Large intestine (tissue), 3 donors: ENCODE results near the gene BCAP29. TPM values are rescaled to one million over a fixed set of nuclear protein-coding genes. Genes with fewer than 3 reads are reported as not detected.

Experiments
- DNase-seq, 2 donors: peaks; one replicate each; pipeline versions ENCODE4 v3.0.0 to v3.0.0-alpha.2; 2013
- H3K27ac ChIP-seq: one replicate; pipeline ENCODE4 v1.5.1; 2013; ENCODE audit warnings: low read length
- H3K27me3 ChIP-seq: 2 replicates; pipeline ENCODE4 v1.6.1; 2013; ENCODE audit warnings: low read length; ENCODE audit not compliant: control insufficient read depth, insufficient read depth
- H3K36me3 ChIP-seq: 2 replicates; pipeline ENCODE4 v1.6.1; 2013; ENCODE audit warnings: low read length; ENCODE audit not compliant: control insufficient read depth, insufficient read depth
- H3K4me1 ChIP-seq: one replicate; pipeline ENCODE4 v1.6.1; 2013; ENCODE audit warnings: low read length; ENCODE audit not compliant: control insufficient read depth, insufficient read depth
- H3K4me3 ChIP-seq: one replicate; pipeline ENCODE4 v1.5.1; 2013; ENCODE audit warnings: low read length
- H3K9me3 ChIP-seq: one replicate; pipeline ENCODE4 v1.6.1; 2013; ENCODE audit warnings: mild to moderate bottlenecking, low read depth, low read length, moderate library complexity; ENCODE audit not compliant: control insufficient read depth
- WGBS: methylation state at CpG from one replicate; pipeline ENCODE4 v1.1.5; 2013; ENCODE audit warnings: low lambda C conversion rate; ENCODE audit not compliant: insufficient coverage; 5-methylcytosine and 5-hydroxymethylcytosine counted together
- polyA plus RNA-seq: library from polyadenylated mRNA; unstranded; fragments of 120-200 nt; gene quantifications from one replicate; pipeline ENCODE4 v1.2.1, GENCODE V29; 2013

Gene BCAP29
- polyA plus RNA-seq, 1 donor: 46.9 TPM

DNA sequence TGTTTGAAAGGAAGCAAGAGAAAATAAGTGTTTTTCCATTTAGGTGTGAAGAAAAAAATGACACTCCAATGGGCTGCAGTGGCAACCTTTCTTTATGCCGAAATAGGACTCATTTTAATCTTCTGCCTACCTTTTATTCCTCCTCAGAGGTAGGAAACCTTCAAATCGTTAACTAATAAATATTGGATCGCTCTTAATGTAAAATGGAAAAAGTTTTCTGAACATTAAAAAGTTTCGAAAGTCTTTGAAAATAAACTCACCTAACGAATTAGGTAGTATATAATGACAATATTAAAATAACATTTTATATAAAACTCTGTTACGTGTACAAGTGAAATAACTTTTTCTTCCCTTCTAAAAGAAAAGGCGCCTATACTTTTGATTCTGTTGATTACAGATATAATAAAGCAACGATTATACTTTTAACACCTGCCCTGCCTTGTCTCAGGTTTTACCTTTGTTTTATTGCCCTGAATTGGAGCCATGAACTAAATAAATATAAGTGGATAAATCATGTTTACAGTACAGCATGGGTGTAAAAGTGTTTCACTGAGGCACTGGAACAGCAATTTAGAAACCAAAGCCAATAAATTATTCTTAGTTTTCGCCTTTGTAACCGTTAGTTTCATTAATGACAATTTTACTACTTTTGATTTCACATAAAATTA, 804 bp downstream of the BCAP29 start:
- DNase-seq: no peak
- H3K4me3 ChIP-seq: peak overlapping the region; percentile 94
- no peaks in the 10 kb centered on the region for H3K4me1 ChIP-seq
- no peaks in the 10 kb centered on the region for H3K9me3 ChIP-seq
- 44% methylated on average over 5 of the region's 10 CpGs for WGBS
- peak overlapping the region; percentile 66 for H3K27ac ChIP-seq
- no peaks in the 10 kb centered on the region for H3K27me3 ChIP-seq
- H3K36me3 ChIP-seq: peaks cover 7% of the 10 kb centered on the region

- Histone ChIP-seq H3K27ac (no peak overlapping the region), H3K4me1 (no peaks in the 10 kb centered on the region), H3K27me3 (no peaks in the 10 kb centered on the region), H3K4me3 (peak overlapping the region; percentile 94), H3K9me3 (no peaks in the 10 kb centered on the region), H3K36me3 (peaks cover 7% of the 10 kb centered on the region)
- 67% methylated on average over 1 of the region's 5 CpGs for WGBS
- peak; percentile 10 to 48 for DNase-seq
Measured at GRCh38 chr7:107581387-107582013, 1.5 kb downstream of the BCAP29 start.

GRCh38 chr7:107582875-107583274, 2.8 kb downstream of the BCAP29 start:
- WGBS: 94% methylated on average over 2 of the region's 2 CpGs
- Histone ChIP-seq H3K4me1 (no peaks in the 10 kb centered on the region), H3K36me3 (peaks cover 7% of the 10 kb centered on the region), H3K27ac (no peak overlapping the region), H3K4me3 (no peak overlapping the region), H3K27me3 (no peaks in the 10 kb centered on the region), H3K9me3 (no peaks in the 10 kb centered on the region)
- no peak for DNase-seq

GRCh38 chr7:107584716-107585115, 4.7 kb downstream of the BCAP29 start:
- 86% methylated on average over 1 of the region's 2 CpGs for WGBS
- H3K4me3 ChIP-seq: no peak overlapping the region
- no peaks in the 10 kb centered on the region for H3K9me3 ChIP-seq
- H3K4me1 ChIP-seq: no peaks in the 10 kb centered on the region
- H3K36me3 ChIP-seq: peaks cover 7% of the 10 kb centered on the region
- H3K27ac ChIP-seq: no peak overlapping the region
- H3K27me3 ChIP-seq: no peaks in the 10 kb centered on the region
- DNase-seq: no peak

DNA sequence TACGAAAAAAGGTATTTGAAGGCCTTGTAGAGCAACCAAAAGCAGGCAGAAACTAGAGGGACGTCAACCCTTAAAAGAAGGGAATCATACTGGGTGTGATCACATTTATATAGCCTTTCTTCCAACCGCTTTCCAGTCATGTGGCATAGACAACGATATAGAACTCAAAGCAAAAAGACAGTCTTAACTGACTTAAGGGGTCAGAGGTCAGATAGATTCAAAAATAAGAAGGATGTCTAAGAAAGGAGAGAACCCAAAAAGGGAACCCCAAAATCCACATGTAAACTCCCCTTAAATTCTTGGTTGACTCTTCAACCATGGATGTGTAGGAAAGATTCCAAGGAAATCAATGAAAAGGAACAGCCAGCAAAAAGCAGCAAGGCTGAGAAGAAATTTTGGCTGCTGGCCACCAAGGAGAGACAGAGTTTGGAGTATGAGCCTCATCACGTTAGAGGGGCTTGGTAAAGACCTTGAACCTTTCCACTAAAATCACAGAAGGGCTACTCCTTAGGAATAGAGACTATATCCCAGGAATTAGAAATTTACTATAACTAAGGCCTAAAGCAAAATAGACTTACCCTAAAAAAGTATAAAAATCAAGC, 8.6 kb downstream of the BCAP29 start:
- Histone ChIP-seq H3K9me3 (no peaks in the 10 kb centered on the region), H3K4me1 (no peaks in the 10 kb centered on the region), H3K27ac (no peak overlapping the region), H3K36me3 (peaks cover 7% of the 10 kb centered on the region), H3K27me3 (no peaks in the 10 kb centered on the region), H3K4me3 (no peak overlapping the region)
- 67% methylated on average over 1 of the region's 5 CpGs for WGBS
- DNase-seq: no peak

GRCh38 chr7:107591421-107591820, 11.4 kb downstream of the BCAP29 start:
- Histone ChIP-seq H3K36me3 (peaks cover 12% of the 10 kb centered on the region), H3K27me3 (no peaks in the 10 kb centered on the region), H3K4me1 (no peaks in the 10 kb centered on the region), H3K4me3 (no peak overlapping the region), H3K9me3 (no peaks in the 10 kb centered on the region), H3K27ac (no peak overlapping the region)
- WGBS: 36% methylated on average over 3 of the region's 3 CpGs
- DNase-seq: no peak

- 90% methylated on average over 4 of the region's 5 CpGs for WGBS
- H3K4me1 ChIP-seq: no peaks in the 10 kb centered on the region
- DNase-seq: no peak
- no peak overlapping the region for H3K4me3 ChIP-seq
- H3K27ac ChIP-seq: no peak overlapping the region
- H3K27me3 ChIP-seq: no peaks in the 10 kb centered on the region
- peaks cover 12% of the 10 kb centered on the region for H3K36me3 ChIP-seq
- no peaks in the 10 kb centered on the region for H3K9me3 ChIP-seq
Measured at GRCh38 chr7:107592361-107593024, 12.4 kb downstream of the BCAP29 start.

- Histone ChIP-seq H3K4me1 (no peaks in the 10 kb centered on the region), H3K9me3 (no peaks in the 10 kb centered on the region), H3K27me3 (no peaks in the 10 kb centered on the region), H3K4me3 (no peak overlapping the region), H3K27ac (no peak overlapping the region), H3K36me3 (peaks cover 12% of the 10 kb centered on the region)
- DNase-seq: no peak
- no CpG with 5 or more reads among the region's 1 CpG for WGBS
Measured at GRCh38 chr7:107593025-107593410, 13.0 kb downstream of the BCAP29 start.

GRCh38 chr7:107594961-107595737, 15.1 kb downstream of the BCAP29 start:
- no peaks in the 10 kb centered on the region for H3K27me3 ChIP-seq
- DNase-seq: no peak
- 100% methylated on average over 2 of the region's 4 CpGs for whole genome bisulfite sequencing
- peaks cover 12% of the 10 kb centered on the region for H3K36me3 ChIP-seq
- H3K9me3 ChIP-seq: no peaks in the 10 kb centered on the region
- H3K27ac ChIP-seq: peak overlapping the region; percentile 8
- no peak overlapping the region for H3K4me3 ChIP-seq
- H3K4me1 ChIP-seq: no peaks in the 10 kb centered on the region
